CD8-positive, alpha-beta memory T cell (primary cell): Measurements from ENCODE around the gene ADH6. TPM values are rescaled to one million over a fixed set of nuclear protein-coding genes. Genes with fewer than 3 reads are reported as not detected.

ENCODE experiments used
- CTCF ChIA-PET: fragments of 350-600 bp; sonication (Branson Sonifier 250); formaldehyde crosslinking; loops from one replicate; lab custom pipeline; 2021; ENCODE audit warnings: antibody characterized with exemption; lab: Charles Lee
- POLR2A ChIA-PET: fragments of 350-600 bp; sonication (Branson Sonifier 250); formaldehyde crosslinking; loops from one replicate; lab custom pipeline; 2021; ENCODE audit warnings: antibody characterized with exemption; lab: Charles Lee
- DNase-seq, 5 donors: peaks; one replicate each; pipeline versions ENCODE4 v3.0.0 to v3.0.0-alpha.2; 2020 to 2022; ENCODE audit warnings: mixed read lengths in 1 of 5
- H3K27ac ChIP-seq: one replicate; pipeline ENCODE4 v1.7.0; 2013; ENCODE audit warnings: low read depth, mild to moderate bottlenecking, low read length, moderate library complexity
- H3K27me3 ChIP-seq: 2 replicates; pipeline ENCODE4 v1.7.0; 2013; ENCODE audit warnings: low read length, mild to moderate bottlenecking; ENCODE audit not compliant: insufficient read depth, poor library complexity, severe bottlenecking
- H3K36me3 ChIP-seq: 2 replicates; pipeline ENCODE4 v1.7.0; 2013; ENCODE audit warnings: mild to moderate bottlenecking, low read length, moderate library complexity; ENCODE audit not compliant: insufficient read depth
- H3K4me1 ChIP-seq: 2 replicates; pipeline ENCODE4 v1.7.0; 2013; ENCODE audit warnings: mild to moderate bottlenecking, low read length, moderate library complexity; ENCODE audit not compliant: insufficient read depth
- H3K4me3 ChIP-seq: 2 replicates; pipeline ENCODE4 v1.7.0; 2013; ENCODE audit warnings: mild to moderate bottlenecking, low read length
- H3K9me3 ChIP-seq: 2 replicates; pipeline ENCODE4 v1.7.0; 2013; ENCODE audit warnings: mild to moderate bottlenecking, low read length
- H3K27ac Mint-ChIP-seq, 8 donors: one replicate each; pipeline ENCODE4 v1.8.0; 2020 to 2021; ENCODE audit warnings: mixed read lengths in 8 of 8, mild to moderate bottlenecking in 6 of 8, inconsistent platforms in 3 of 8, moderate library complexity in 3 of 8
- H3K27me3 Mint-ChIP-seq, 2 donors: one replicate each; pipeline ENCODE4 v1.8.0; 2020 to 2021; ENCODE audit warnings: mixed read lengths in 2 of 2, mild to moderate bottlenecking in 1 of 2, moderate library complexity in 1 of 2
- H3K36me3 Mint-ChIP-seq, 3 donors: one replicate each; pipeline ENCODE4 v1.8.0; 2020 to 2021; ENCODE audit warnings: mixed read lengths in 3 of 3, inconsistent platforms in 1 of 3, mild to moderate bottlenecking in 1 of 3
- H3K4me1 Mint-ChIP-seq, 3 donors: one replicate each; pipeline ENCODE4 v1.8.0; 2020 to 2021; ENCODE audit warnings: mixed read lengths in 3 of 3, inconsistent platforms in 1 of 3, mild to moderate bottlenecking in 1 of 3
- H3K4me3 Mint-ChIP-seq, 7 donors: one replicate each; pipeline ENCODE4 v1.8.0; 2020 to 2021; ENCODE audit warnings: mixed read lengths in 7 of 7, mild to moderate bottlenecking in 6 of 7, moderate library complexity in 4 of 7, inconsistent platforms in 2 of 7
- H3K9me3 Mint-ChIP-seq, 5 donors: one replicate each; pipeline ENCODE4 v1.8.0; 2020 to 2022; ENCODE audit warnings: mixed read lengths in 5 of 5, mild to moderate bottlenecking in 3 of 5, moderate library complexity in 2 of 5, inconsistent platforms in 1 of 5
- polyA plus RNA-seq: library from polyadenylated mRNA; unstranded; fragments of 300-500 nt; fragmentation: Illumina TruSeq; gene quantifications from one replicate; pipeline ENCODE4 v1.2.3, GENCODE V29; 2021
- total RNA-seq, 2 experiments: library from RNA; stranded (reverse); gene quantifications; one replicate each; pipeline ENCODE4 v1.2.3, GENCODE V29; 2021

Gene ADH6
- total and polyA plus RNA-seq, 3 experiments from 2014 or later: not detected

- no peaks in the 10 kb centered on the region for H3K4me1 Mint-ChIP-seq
- ChIA-PET CTCF (no interaction called here), POLR2A (no interaction called here)
- no peaks in the 10 kb centered on the region for H3K36me3 ChIP-seq
- H3K27ac Mint-ChIP-seq: no peak overlapping the region
- DNase-seq: no peak
- no peak overlapping the region for H3K4me3 Mint-ChIP-seq
- H3K36me3 Mint-ChIP-seq: peaks cover 0 to 38% (median 1%) of the 10 kb centered on the region in 3 donors
- H3K4me3 ChIP-seq: no peak overlapping the region
- H3K4me1 ChIP-seq: no peaks in the 10 kb centered on the region
- H3K27me3 Mint-ChIP-seq: peaks cover 2 to 9% of the 10 kb centered on the region in 2 donors
- H3K27me3 ChIP-seq: no peaks in the 10 kb centered on the region
- no peaks in the 10 kb centered on the region for H3K9me3 ChIP-seq
- H3K27ac ChIP-seq: no peak overlapping the region
- peaks cover 27 to 44% (median 31%) of the 10 kb centered on the region in 5 donors for H3K9me3 Mint-ChIP-seq
These were observed 33.0 kb downstream of the ADH6 start for GRCh38 chr4:99186029-99186428.

GRCh38 chr4:99185581-99185980 lies 33.5 kb downstream of the ADH6 start:
- Histone ChIP-seq H3K9me3 (no peaks in the 10 kb centered on the region), H3K4me1 (no peaks in the 10 kb centered on the region), H3K36me3 (no peaks in the 10 kb centered on the region), H3K27me3 (no peaks in the 10 kb centered on the region), H3K27ac (no peak overlapping the region), H3K4me3 (no peak overlapping the region)
- no peaks in the 10 kb centered on the region for H3K4me1 Mint-ChIP-seq
- CTCF ChIA-PET: no interaction called here
- peaks cover 0 to 38% (median 1%) of the 10 kb centered on the region in 3 donors for H3K36me3 Mint-ChIP-seq
- H3K9me3 Mint-ChIP-seq: peaks cover 23 to 39% (median 28%) of the 10 kb centered on the region in 5 donors
- POLR2A ChIA-PET: no interaction called here
- H3K27me3 Mint-ChIP-seq: peaks cover 0 to 9% of the 10 kb centered on the region in 2 donors
- no peak overlapping the region for H3K4me3 Mint-ChIP-seq
- DNase-seq: no peak
- H3K27ac Mint-ChIP-seq: no peak overlapping the region

- ChIA-PET CTCF (no interaction called here), POLR2A (no interaction called here)
- H3K27ac Mint-ChIP-seq: no peak overlapping the region
- Histone ChIP-seq H3K36me3 (no peaks in the 10 kb centered on the region), H3K27ac (no peak overlapping the region), H3K9me3 (no peaks in the 10 kb centered on the region), H3K4me1 (no peaks in the 10 kb centered on the region), H3K27me3 (no peaks in the 10 kb centered on the region), H3K4me3 (no peak overlapping the region)
- peaks cover 17 to 25% (median 24%) of the 10 kb centered on the region in 5 donors for H3K9me3 Mint-ChIP-seq
- H3K36me3 Mint-ChIP-seq: peaks cover 1 to 24% (median 3%) of the 10 kb centered on the region in 3 donors
- peaks cover 2 to 19% of the 10 kb centered on the region in 2 donors for H3K27me3 Mint-ChIP-seq
- no peaks in the 10 kb centered on the region for H3K4me1 Mint-ChIP-seq
- H3K4me3 Mint-ChIP-seq: no peak overlapping the region
- no peak for DNase-seq
These were observed 38.5 kb downstream of the ADH6 start for GRCh38 chr4:99180382-99181070.

GRCh38 chr4:99179626-99180025 lies 39.4 kb downstream of the ADH6 start:
- Histone ChIP-seq H3K4me3 (no peak overlapping the region), H3K27me3 (no peaks in the 10 kb centered on the region), H3K9me3 (no peaks in the 10 kb centered on the region), H3K36me3 (no peaks in the 10 kb centered on the region), H3K4me1 (no peaks in the 10 kb centered on the region), H3K27ac (no peak overlapping the region)
- CTCF ChIA-PET: no interaction called here
- Mint-ChIP-seq H3K4me3 (no peak overlapping the region), H3K27ac (no peak overlapping the region), H3K27me3 (peaks cover 2 to 21% of the 10 kb centered on the region in 2 donors), H3K4me1 (no peaks in the 10 kb centered on the region), H3K9me3 (peaks cover 16 to 24% (median 18%) of the 10 kb centered on the region in 5 donors), H3K36me3 (peaks cover 1 to 22% (median 3%) of the 10 kb centered on the region in 3 donors)
- POLR2A ChIA-PET: no interaction called here
- no peak for DNase-seq

- peaks cover 2 to 24% of the 10 kb centered on the region in 2 donors for H3K27me3 Mint-ChIP-seq
- POLR2A ChIA-PET: no interaction called here
- no peak overlapping the region for H3K27ac ChIP-seq
- H3K4me1 ChIP-seq: no peaks in the 10 kb centered on the region
- H3K4me1 Mint-ChIP-seq: no peaks in the 10 kb centered on the region
- DNase-seq: no peak
- CTCF ChIA-PET: no interaction called here
- no peak overlapping the region for H3K4me3 Mint-ChIP-seq
- H3K27ac Mint-ChIP-seq: no peak overlapping the region
- peaks cover 16 to 24% (median 17%) of the 10 kb centered on the region in 5 donors for H3K9me3 Mint-ChIP-seq
- peaks cover 1 to 21% (median 3%) of the 10 kb centered on the region in 3 donors for H3K36me3 Mint-ChIP-seq
- H3K27me3 ChIP-seq: no peaks in the 10 kb centered on the region
- no peaks in the 10 kb centered on the region for H3K36me3 ChIP-seq
- no peak overlapping the region for H3K4me3 ChIP-seq
- H3K9me3 ChIP-seq: no peaks in the 10 kb centered on the region
These were observed 39.9 kb downstream of the ADH6 start for GRCh38 chr4:99179178-99179577.

- Histone ChIP-seq H3K27me3 (no peaks in the 10 kb centered on the region), H3K4me1 (no peaks in the 10 kb centered on the region), H3K9me3 (no peaks in the 10 kb centered on the region), H3K4me3 (no peak overlapping the region), H3K27ac (no peak overlapping the region), H3K36me3 (no peaks in the 10 kb centered on the region)
- Mint-ChIP-seq H3K9me3 (peaks cover 3 to 7% (median 4%) of the 10 kb centered on the region in 5 donors), H3K4me3 (no peak overlapping the region), H3K36me3 (peaks cover 0 to 16% (median 0%) of the 10 kb centered on the region in 3 donors), H3K4me1 (no peaks in the 10 kb centered on the region), H3K27me3 (peaks cover 1 to 3% of the 10 kb centered on the region in 2 donors), H3K27ac (no peak overlapping the region)
- no peak for DNase-seq
- ChIA-PET POLR2A (no interaction called here), CTCF (no interaction called here)
These were observed 52.5 kb downstream of the ADH6 start for GRCh38 chr4:99166544-99166943.

- no peaks in the 10 kb centered on the region for H3K4me1 ChIP-seq
- Mint-ChIP-seq H3K36me3 (peaks cover 0 to 16% (median 0%) of the 10 kb centered on the region in 3 donors), H3K27me3 (peaks cover 1 to 3% of the 10 kb centered on the region in 2 donors), H3K27ac (no peak overlapping the region), H3K9me3 (peaks cover 0 to 4% (median 3%) of the 10 kb centered on the region in 5 donors), H3K4me3 (no peak overlapping the region), H3K4me1 (no peaks in the 10 kb centered on the region)
- H3K36me3 ChIP-seq: no peaks in the 10 kb centered on the region
- H3K9me3 ChIP-seq: no peaks in the 10 kb centered on the region
- H3K4me3 ChIP-seq: no peak overlapping the region
- ChIA-PET POLR2A (no interaction called here), CTCF (no interaction called here)
- no peak overlapping the region for H3K27ac ChIP-seq
- no peak for DNase-seq
- H3K27me3 ChIP-seq: no peaks in the 10 kb centered on the region
These were observed 53.1 kb downstream of the ADH6 start for GRCh38 chr4:99165978-99166377.

GRCh38 chr4:99161373-99162099 lies 57.5 kb downstream of the ADH6 start:
- Mint-ChIP-seq H3K27me3 (peaks cover 0 to 1% of the 10 kb centered on the region in 2 donors), H3K9me3 (peaks cover 0 to 2% (median 0%) of the 10 kb centered on the region in 5 donors), H3K36me3 (peaks cover 0 to 6% (median 0%) of the 10 kb centered on the region in 3 donors), H3K27ac (peak overlapping the region in 1 of 8 donors; percentile 51), H3K4me1 (no peaks in the 10 kb centered on the region), H3K4me3 (no peak overlapping the region)
- ChIA-PET POLR2A (no interaction called here), CTCF (no interaction called here)
- Histone ChIP-seq H3K36me3 (no peaks in the 10 kb centered on the region), H3K4me1 (no peaks in the 10 kb centered on the region), H3K27ac (no peak overlapping the region), H3K27me3 (no peaks in the 10 kb centered on the region), H3K9me3 (no peaks in the 10 kb centered on the region), H3K4me3 (no peak overlapping the region)
- DNase-seq: no peak
